Esophagus muscularis mucosa (tissue), 4 donors: ENCODE results near the gene GALNT18. TPM values are rescaled to one million over a fixed set of nuclear protein-coding genes. Genes with fewer than 3 reads are reported as not detected.
A peak's percentile ranks its signal among the peaks of the same experiment; 100 is the strongest.

Experiments
- DNase-seq: peaks from one replicate; pipeline ENCODE4 v3.0.0-alpha.2; 2017; ENCODE audit errors: extremely low spot score
- H3K27ac ChIP-seq, 4 donors: fragments of 200-600 bp; sonication (generic); replicated peaks in 1 of 4; 1 replicate in 3 of 4; 2 replicates in 1 of 4; pipeline ENCODE4 v1.5.1; 2016 to 2019; ENCODE audit warnings: mild to moderate bottlenecking in 1 of 4
- H3K27me3 ChIP-seq, 4 donors: fragments of 200-600 bp; sonication (generic); one replicate each; pipeline versions ENCODE4 v1.5.1 to v1.6.0; 2016 to 2019
- H3K36me3 ChIP-seq, 4 donors: fragments of 200-600 bp; sonication (generic); one replicate each; pipeline ENCODE4 v1.5.1; 2016 to 2019
- H3K4me1 ChIP-seq, 4 donors: fragments of 200-600 bp; sonication (generic); one replicate each; pipeline ENCODE4 v1.5.1; 2016 to 2019
- H3K4me3 ChIP-seq, 4 donors: fragments of 200-600 bp; sonication (generic); 1 replicate in 2 of 4; 2 replicates in 2 of 4; pipeline ENCODE4 v1.5.1; 2016 to 2019; ENCODE audit warnings: mild to moderate bottlenecking in 4 of 4, moderate library complexity in 1 of 4
- H3K9me3 ChIP-seq, 4 donors: fragments of 200-600 bp; sonication (generic); 1 replicate in 3 of 4; 2 replicates in 1 of 4; pipeline ENCODE4 v1.5.1; 2016 to 2019
- EP300 ChIP-seq: sonication (generic); formaldehyde crosslinking; IDR thresholded peaks from one replicate; pipeline ENCODE4 v1.6.1; 2017; ENCODE audit warnings: antibody characterized with exemption
- POLR2A ChIP-seq: fragments of 450-650 bp; IDR thresholded peaks from one replicate; pipeline ENCODE4 v1.6.1; 2017; ENCODE audit warnings: antibody characterized with exemption, moderate library complexity, mild to moderate bottlenecking, low read depth
- POLR2AphosphoS5 ChIP-seq, 2 donors: sonication (generic); formaldehyde crosslinking; IDR thresholded peaks; one replicate each; pipeline ENCODE4 v1.6.1; 2017; ENCODE audit warnings: antibody characterized with exemption in 2 of 2
- WGBS: methylation state at CpG from one replicate; pipeline ENCODE4 v1.1.5; 2018; 5-methylcytosine and 5-hydroxymethylcytosine counted together
- intact Hi-C: fragments of 100-400 bp; cut with DNase I; formaldehyde crosslinking; loops from one replicate; pipeline ENCODE4 v1.15.1; 2023
- total RNA-seq, 4 donors: library from RNA; depleted of rRNA; stranded (reverse); fragments of >200 nt; gene quantifications; one replicate each; pipeline versions ENCODE4 v1.1.0 to v1.2.1, GENCODE V29; 2016
- TF ChIP-seq, protein P1 (sequence below), 3 experiments: fragments of 200-600 bp in 2 of 3; fragments of 450-650 bp in 1 of 3; sonication (generic) in 2 of 3; IDR thresholded peaks; one replicate each; pipeline ENCODE4 v1.5.1; 2017 to 2019; ENCODE audit warnings: antibody characterized with exemption in 3 of 3, mild to moderate bottlenecking in 2 of 3, moderate library complexity in 1 of 3

The GALNT18 gene
- total RNA-seq, 4 donors from 2014 or later = 29.1 to 67.0 (median 49.3) TPM

DNA sequence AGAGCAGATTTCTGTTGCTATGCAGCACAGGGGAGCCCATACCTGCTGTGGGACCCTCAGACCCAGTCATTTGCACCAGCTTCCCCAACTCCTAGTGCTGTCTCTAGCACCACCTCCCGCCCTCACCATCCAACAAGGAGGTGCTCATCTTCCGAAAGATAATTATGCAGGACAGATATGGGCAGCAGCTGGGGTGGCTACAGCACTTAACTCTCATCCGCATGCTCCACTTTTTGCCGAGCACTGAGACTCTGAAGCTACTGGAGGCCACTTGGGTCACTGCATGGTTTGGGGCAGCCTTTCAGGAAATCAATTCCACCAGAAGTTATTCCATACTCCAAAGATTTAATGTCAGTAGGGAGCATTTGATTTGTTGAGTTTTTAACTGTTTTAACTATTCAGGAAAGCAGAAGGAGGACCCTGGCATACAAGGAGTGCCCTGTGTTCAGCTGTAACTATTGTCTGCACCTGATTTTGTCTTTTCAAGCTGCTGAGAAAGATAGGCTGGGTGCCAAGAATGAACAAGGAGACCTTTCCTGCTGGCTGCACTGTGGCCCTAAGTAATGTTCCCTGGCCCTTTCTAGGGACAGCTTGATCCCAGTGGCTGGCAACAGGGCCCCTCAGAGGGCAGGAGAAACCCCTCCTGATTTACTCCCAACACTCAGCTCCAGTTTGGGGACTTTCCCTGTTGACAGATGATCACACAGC, 201.5 kb downstream of the GALNT18 start:
- WGBS = 97% methylated on average over 4 of the region's 4 CpGs
- H3K4me1 ChIP-seq = peaks cover 31 to 52% (median 41%) of the 10 kb centered on the region in 4 donors

DNA sequence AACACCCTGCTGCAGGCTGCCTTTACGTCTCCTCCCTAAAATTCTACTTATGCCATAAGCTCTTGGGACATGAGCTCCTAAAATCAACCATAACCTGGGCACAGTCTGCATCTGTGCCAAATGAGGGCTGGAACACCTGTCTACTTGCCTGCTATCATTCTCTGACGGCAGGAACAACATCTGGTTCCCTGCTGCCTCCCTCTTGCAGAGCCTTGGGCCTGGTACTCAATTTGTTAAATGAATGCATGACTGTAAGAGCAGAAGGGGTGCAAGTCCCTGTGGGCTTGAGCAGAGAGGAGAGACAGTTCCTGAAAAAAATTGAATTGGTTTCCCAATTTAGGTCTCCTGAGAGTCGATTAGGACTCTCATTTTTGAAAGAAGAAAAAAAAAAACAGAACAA, 202.1 kb downstream of the GALNT18 start:
- TF ChIP-seq EP300 (no peak), POLR2A (no peak), POLR2AphosphoS5 (IDR thresholded peaks at IDR 0.05) (no peak)
- TF ChIP-seq, protein P1, sequence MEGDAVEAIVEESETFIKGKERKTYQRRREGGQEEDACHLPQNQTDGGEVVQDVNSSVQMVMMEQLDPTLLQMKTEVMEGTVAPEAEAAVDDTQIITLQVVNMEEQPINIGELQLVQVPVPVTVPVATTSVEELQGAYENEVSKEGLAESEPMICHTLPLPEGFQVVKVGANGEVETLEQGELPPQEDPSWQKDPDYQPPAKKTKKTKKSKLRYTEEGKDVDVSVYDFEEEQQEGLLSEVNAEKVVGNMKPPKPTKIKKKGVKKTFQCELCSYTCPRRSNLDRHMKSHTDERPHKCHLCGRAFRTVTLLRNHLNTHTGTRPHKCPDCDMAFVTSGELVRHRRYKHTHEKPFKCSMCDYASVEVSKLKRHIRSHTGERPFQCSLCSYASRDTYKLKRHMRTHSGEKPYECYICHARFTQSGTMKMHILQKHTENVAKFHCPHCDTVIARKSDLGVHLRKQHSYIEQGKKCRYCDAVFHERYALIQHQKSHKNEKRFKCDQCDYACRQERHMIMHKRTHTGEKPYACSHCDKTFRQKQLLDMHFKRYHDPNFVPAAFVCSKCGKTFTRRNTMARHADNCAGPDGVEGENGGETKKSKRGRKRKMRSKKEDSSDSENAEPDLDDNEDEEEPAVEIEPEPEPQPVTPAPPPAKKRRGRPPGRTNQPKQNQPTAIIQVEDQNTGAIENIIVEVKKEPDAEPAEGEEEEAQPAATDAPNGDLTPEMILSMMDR (IDR thresholded peaks at IDR 0.05) = no peak
- Histone ChIP-seq H3K9me3 (no peaks in the 10 kb centered on the region), H3K27me3 (no peaks in the 10 kb centered on the region), H3K4me1 (peaks cover 31 to 55% (median 41%) of the 10 kb centered on the region in 4 donors), H3K36me3 (no peaks in the 10 kb centered on the region), H3K27ac (no peak overlapping the region), H3K4me3 (no peak overlapping the region)
- DNase-seq = no peak
- intact Hi-C loops = no loop called here
- 93% methylated on average over 3 of the region's 3 CpGs for WGBS

More for the DNA sequence above, 201.5 kb downstream of the GALNT18 start:
- DNase-seq = no peak
- H3K27me3 ChIP-seq = no peaks in the 10 kb centered on the region
- H3K4me3 ChIP-seq = no peak overlapping the region
- TF ChIP-seq POLR2AphosphoS5 (IDR thresholded peaks at IDR 0.05) = no peak
- TF ChIP-seq, protein P1 (IDR thresholded peaks at IDR 0.05) = no peak
- TF ChIP-seq POLR2A = no peak
- no peak for TF ChIP-seq EP300
- intact Hi-C loops = no loop called here
- H3K36me3 ChIP-seq = peaks cover 0 to 3% (median 0%) of the 10 kb centered on the region in 4 donors
- no peak overlapping the region for H3K27ac ChIP-seq
- no peaks in the 10 kb centered on the region for H3K9me3 ChIP-seq

DNA sequence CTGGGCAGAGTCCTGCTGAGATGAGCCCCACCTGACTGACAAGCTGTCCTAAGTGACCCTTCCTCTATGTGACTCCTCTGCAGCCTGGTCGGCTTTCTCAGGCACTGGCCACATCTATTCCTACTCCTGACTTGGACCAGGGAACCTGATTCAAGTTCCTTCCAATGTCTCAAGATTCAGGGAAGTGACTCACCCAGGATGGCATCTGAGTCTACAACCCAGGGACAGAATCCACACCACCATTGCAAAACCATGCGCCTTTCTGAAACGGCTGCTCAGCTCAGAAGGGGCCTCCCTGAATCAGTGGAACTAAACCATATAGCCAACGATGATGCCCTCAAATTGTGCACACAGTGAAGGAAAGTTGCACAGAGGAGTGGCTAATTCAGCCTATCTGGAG, 204.9 kb downstream of the GALNT18 start:
- Histone ChIP-seq H3K27me3 (no peaks in the 10 kb centered on the region), H3K4me3 (no peak overlapping the region), H3K27ac (no peak overlapping the region), H3K9me3 (no peaks in the 10 kb centered on the region), H3K4me1 (peaks cover 31 to 42% (median 34%) of the 10 kb centered on the region in 4 donors), H3K36me3 (no peaks in the 10 kb centered on the region)
- no peak for DNase-seq
- intact Hi-C loops = no loop called here
- 85% methylated on average over 3 of the region's 4 CpGs for WGBS
- TF ChIP-seq, protein P1 (IDR thresholded peaks at IDR 0.05) = no peak
- no peak for TF ChIP-seq POLR2AphosphoS5 (IDR thresholded peaks at IDR 0.05)
- no peak for TF ChIP-seq EP300
- TF ChIP-seq POLR2A = no peak

DNA sequence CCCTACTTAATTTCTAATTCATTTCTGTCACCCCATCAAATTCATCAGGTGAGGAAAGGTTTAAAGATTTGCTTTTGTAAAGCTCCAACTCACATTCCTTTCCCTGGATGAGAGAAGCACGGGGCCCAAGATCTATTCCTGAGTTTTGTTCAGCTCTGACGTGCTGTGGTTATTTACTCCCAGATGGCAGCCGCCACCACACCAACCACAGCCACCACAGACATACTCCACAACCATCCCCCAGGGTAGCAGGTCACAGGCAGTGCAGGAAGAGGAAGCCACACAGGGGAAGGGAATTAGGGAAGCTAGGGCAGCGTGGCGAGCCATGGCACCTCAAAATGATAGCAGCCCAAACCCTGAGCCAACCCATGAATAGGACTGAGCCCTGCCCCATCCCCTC, 205.3 kb downstream of the GALNT18 start:
- peak overlapping the region in 1 of 4 donors; percentile 29 for H3K27ac ChIP-seq
- TF ChIP-seq EP300 (no peak), POLR2AphosphoS5 (IDR thresholded peaks at IDR 0.05) (no peak), POLR2A (no peak)
- TF ChIP-seq, protein P1 (IDR thresholded peaks at IDR 0.05) = no peak
- intact Hi-C loops = no loop called here
- H3K27me3 ChIP-seq = no peaks in the 10 kb centered on the region
- DNase-seq = no peak
- whole genome bisulfite sequencing = 60% methylated on average over 5 of the region's 5 CpGs
- H3K4me1 ChIP-seq = peaks cover 27 to 38% (median 30%) of the 10 kb centered on the region in 4 donors
- H3K4me3 ChIP-seq = no peak overlapping the region
- H3K9me3 ChIP-seq = no peaks in the 10 kb centered on the region
- H3K36me3 ChIP-seq = no peaks in the 10 kb centered on the region
